ENCODE measurements around the gene CBLB.

The CBLB gene

GRCh38 chr3:105678017-105678416 is 190.8 kb downstream of the CBLB start:
- no peak for DNase-seq

GRCh38 chr3:105676621-105677300 is 192.1 kb downstream of the CBLB start:
- DNase-seq = no peak

- no peak for DNase-seq
These were observed 194.3 kb downstream of the CBLB start for GRCh38 chr3:105674437-105675065.

GRCh38 chr3:105672996-105673395 is 195.8 kb downstream of the CBLB start:
- no peak for DNase-seq

- DNase-seq = no peak
These were observed 206.5 kb downstream of the CBLB start for GRCh38 chr3:105662306-105662705.

- no peak for DNase-seq
These were observed 207.4 kb downstream of the CBLB start for GRCh38 chr3:105661461-105661860.

GRCh38 chr3:105656651-105657504 is 211.9 kb downstream of the CBLB start:
- no peak for DNase-seq

- no peak for DNase-seq
These were observed 214.9 kb downstream of the CBLB start for GRCh38 chr3:105653868-105654267.

- no peak for DNase-seq
These were observed 215.6 kb downstream of the CBLB start for GRCh38 chr3:105653166-105653565.

GRCh38 chr3:105649480-105649879 is 219.3 kb downstream of the CBLB start:
- peak; percentile 8 for DNase-seq

- DNase-seq = no peak
These were observed 221.8 kb downstream of the CBLB start for GRCh38 chr3:105647047-105647446.

- no peak for DNase-seq
These were observed 229.7 kb downstream of the CBLB start for GRCh38 chr3:105639131-105639530.

GRCh38 chr3:105634708-105635107 is 234.1 kb downstream of the CBLB start:
- no peak for DNase-seq

GRCh38 chr3:105629718-105630117 is 239.1 kb downstream of the CBLB start:
- no peak for DNase-seq

- DNase-seq = no peak
These were observed 242.1 kb downstream of the CBLB start for GRCh38 chr3:105626739-105627138.

- no peak for DNase-seq
These were observed 246.6 kb downstream of the CBLB start for GRCh38 chr3:105622169-105622568.

GRCh38 chr3:105620236-105620635 is 248.6 kb downstream of the CBLB start:
- DNase-seq = no peak

GRCh38 chr3:105619651-105620050 is 249.2 kb downstream of the CBLB start:
- no peak for DNase-seq

- DNase-seq = no peak
These were observed 250.3 kb downstream of the CBLB start for GRCh38 chr3:105618556-105618955.

- DNase-seq = no peak
These were observed 252.3 kb downstream of the CBLB start for GRCh38 chr3:105616374-105617121.

- DNase-seq = no peak
These were observed 253.0 kb downstream of the CBLB start for GRCh38 chr3:105615814-105616213.

GRCh38 chr3:105614288-105615030 is 254.4 kb downstream of the CBLB start:
- no peak for DNase-seq

Data from retina (tissue), 1 donor.